HG03045 (cell line): ENCODE results near the gene GPATCH8.
"Not testable (repeated sequence)": the region's sequence is repeated elsewhere in the genome, so short reads cannot be mapped to it uniquely, and the experiment has no call there.

Experiments used
- ATAC-seq: cut with Tn5 transposase; IDR thresholded peaks from one replicate; pipeline ENCODE4 v1.9.1; 2021; ENCODE audit warnings: mild to moderate bottlenecking, moderate library complexity; ENCODE audit not compliant: unreplicated experiment

GPATCH8 gene

GRCh38 chr17:44527954-44528353 lies 24.7 kb upstream of the GPATCH8 start:
- ATAC-seq = no peak

- ATAC-seq = no peak
Measured at GRCh38 chr17:44527102-44527501, 23.9 kb upstream of the GPATCH8 start.

- no peak for ATAC-seq
Measured at GRCh38 chr17:44523672-44523972, 20.4 kb upstream of the GPATCH8 start.

- no peak for ATAC-seq
Measured at GRCh38 chr17:44522883-44523671, 19.9 kb upstream of the GPATCH8 start.

- no peak for ATAC-seq
Measured at GRCh38 chr17:44518032-44518431, 14.8 kb upstream of the GPATCH8 start.

- not testable (repeated sequence) for ATAC-seq
Measured at GRCh38 chr17:44511241-44512134, 8.3 kb upstream of the GPATCH8 start.

- ATAC-seq = not testable (repeated sequence)
Measured at GRCh38 chr17:44506939-44507604, 3.9 kb upstream of the GPATCH8 start.

GRCh38 chr17:44502598-44503146 lies 534 bp downstream of the GPATCH8 start:
- ATAC-seq = peak; percentile 29

- no peak for ATAC-seq
Measured at GRCh38 chr17:44501866-44502375, 1.3 kb downstream of the GPATCH8 start.

GRCh38 chr17:44499722-44500121 lies 3.5 kb downstream of the GPATCH8 start:
- no peak for ATAC-seq

GRCh38 chr17:44496815-44497214 lies 6.4 kb downstream of the GPATCH8 start:
- no peak for ATAC-seq

GRCh38 chr17:44493339-44493738 lies 9.9 kb downstream of the GPATCH8 start:
- no peak for ATAC-seq

- no peak for ATAC-seq
Measured at GRCh38 chr17:44492706-44493272, 10.4 kb downstream of the GPATCH8 start.

- ATAC-seq = no peak
Measured at GRCh38 chr17:44489581-44489980, 13.6 kb downstream of the GPATCH8 start.

GRCh38 chr17:44487170-44487569 lies 16.0 kb downstream of the GPATCH8 start:
- no peak for ATAC-seq

- ATAC-seq = no peak
Measured at GRCh38 chr17:44473367-44473766, 29.8 kb downstream of the GPATCH8 start.

- no peak for ATAC-seq
Measured at GRCh38 chr17:44469676-44470075, 33.5 kb downstream of the GPATCH8 start.

GRCh38 chr17:44467108-44467507 lies 36.1 kb downstream of the GPATCH8 start:
- ATAC-seq = no peak

- no peak for ATAC-seq
Measured at GRCh38 chr17:44466339-44466738, 36.9 kb downstream of the GPATCH8 start.

- no peak for ATAC-seq
Measured at GRCh38 chr17:44465897-44466296, 37.3 kb downstream of the GPATCH8 start.

GRCh38 chr17:44465276-44465675 lies 37.9 kb downstream of the GPATCH8 start:
- no peak for ATAC-seq
